Esophagus muscularis mucosa (tissue), 3 donors: Measurements from ENCODE around the gene PAQR5.

ENCODE experiments used
- POLR2A ChIP-seq: fragments of 450-650 bp; IDR thresholded peaks from one replicate; pipeline ENCODE4 v1.6.1; 2017; ENCODE audit warnings: antibody characterized with exemption, moderate library complexity, mild to moderate bottlenecking, low read depth
- POLR2AphosphoS5 ChIP-seq, 2 donors: sonication (generic); formaldehyde crosslinking; IDR thresholded peaks; one replicate each; pipeline ENCODE4 v1.6.1; 2017; ENCODE audit warnings: antibody characterized with exemption in 2 of 2
- TF ChIP-seq, protein P1 (sequence below), 3 experiments: fragments of 200-600 bp in 2 of 3; fragments of 450-650 bp in 1 of 3; sonication (generic) in 2 of 3; IDR thresholded peaks; one replicate each; pipeline ENCODE4 v1.5.1; 2017 to 2019; ENCODE audit warnings: antibody characterized with exemption in 3 of 3, mild to moderate bottlenecking in 2 of 3, moderate library complexity in 1 of 3

DNA sequence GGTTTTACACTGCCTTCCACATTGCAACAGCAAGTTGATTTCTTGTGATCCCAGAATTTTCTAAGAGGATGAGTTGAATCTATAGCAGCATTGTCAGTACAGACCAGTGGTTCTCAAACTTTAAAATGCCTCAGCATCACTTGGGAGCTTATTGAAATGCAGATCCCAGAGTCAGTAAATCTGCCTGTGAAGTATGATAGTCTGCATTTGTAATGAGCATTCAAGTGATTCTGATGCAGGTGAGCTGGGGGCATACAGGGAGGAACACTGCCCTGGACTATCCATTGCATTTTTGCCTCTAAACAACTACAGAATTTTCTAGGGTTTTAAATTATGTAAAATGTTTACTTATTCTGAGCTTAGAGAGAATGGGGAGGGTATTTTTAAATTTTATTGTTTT is 27.5 kb upstream of the PAQR5 start:
- no peak for TF ChIP-seq POLR2A
- no peak for TF ChIP-seq POLR2AphosphoS5 (IDR thresholded peaks at IDR 0.05)
- TF ChIP-seq, protein P1, sequence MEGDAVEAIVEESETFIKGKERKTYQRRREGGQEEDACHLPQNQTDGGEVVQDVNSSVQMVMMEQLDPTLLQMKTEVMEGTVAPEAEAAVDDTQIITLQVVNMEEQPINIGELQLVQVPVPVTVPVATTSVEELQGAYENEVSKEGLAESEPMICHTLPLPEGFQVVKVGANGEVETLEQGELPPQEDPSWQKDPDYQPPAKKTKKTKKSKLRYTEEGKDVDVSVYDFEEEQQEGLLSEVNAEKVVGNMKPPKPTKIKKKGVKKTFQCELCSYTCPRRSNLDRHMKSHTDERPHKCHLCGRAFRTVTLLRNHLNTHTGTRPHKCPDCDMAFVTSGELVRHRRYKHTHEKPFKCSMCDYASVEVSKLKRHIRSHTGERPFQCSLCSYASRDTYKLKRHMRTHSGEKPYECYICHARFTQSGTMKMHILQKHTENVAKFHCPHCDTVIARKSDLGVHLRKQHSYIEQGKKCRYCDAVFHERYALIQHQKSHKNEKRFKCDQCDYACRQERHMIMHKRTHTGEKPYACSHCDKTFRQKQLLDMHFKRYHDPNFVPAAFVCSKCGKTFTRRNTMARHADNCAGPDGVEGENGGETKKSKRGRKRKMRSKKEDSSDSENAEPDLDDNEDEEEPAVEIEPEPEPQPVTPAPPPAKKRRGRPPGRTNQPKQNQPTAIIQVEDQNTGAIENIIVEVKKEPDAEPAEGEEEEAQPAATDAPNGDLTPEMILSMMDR (IDR thresholded peaks at IDR 0.05): no peak
